Kasumi-1 (cell line): ENCODE data around the gene TFF3.
A peak's percentile ranks its signal among the peaks of the same experiment; 100 is the strongest.

Source experiments
- DNase-seq, 2 experiments: peaks; one replicate each; lab custom pipeline; 2025; lab: John Stamatoyannopoulos, UW

TFF3 gene

DNA sequence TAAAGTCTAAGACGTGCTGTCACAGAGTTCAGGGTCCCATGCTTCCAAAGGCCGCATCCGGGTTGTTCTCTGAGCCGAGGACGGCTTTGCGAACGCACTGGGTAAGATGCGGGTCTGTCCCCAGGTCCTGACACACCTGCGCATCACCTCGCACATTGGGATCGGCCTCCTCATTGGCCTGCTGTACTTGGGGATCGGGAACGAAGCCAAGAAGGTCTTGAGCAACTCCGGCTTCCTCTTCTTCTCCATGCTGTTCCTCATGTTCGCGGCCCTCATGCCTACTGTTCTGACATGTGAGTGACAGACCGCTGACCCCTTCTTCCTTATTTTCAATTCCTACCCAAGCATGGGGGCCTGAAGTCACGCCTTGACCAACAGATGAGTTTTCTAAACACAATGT is 25.3 kb downstream of the TFF3 start:
- peak; percentile 36 to 46 for DNase-seq

DNA sequence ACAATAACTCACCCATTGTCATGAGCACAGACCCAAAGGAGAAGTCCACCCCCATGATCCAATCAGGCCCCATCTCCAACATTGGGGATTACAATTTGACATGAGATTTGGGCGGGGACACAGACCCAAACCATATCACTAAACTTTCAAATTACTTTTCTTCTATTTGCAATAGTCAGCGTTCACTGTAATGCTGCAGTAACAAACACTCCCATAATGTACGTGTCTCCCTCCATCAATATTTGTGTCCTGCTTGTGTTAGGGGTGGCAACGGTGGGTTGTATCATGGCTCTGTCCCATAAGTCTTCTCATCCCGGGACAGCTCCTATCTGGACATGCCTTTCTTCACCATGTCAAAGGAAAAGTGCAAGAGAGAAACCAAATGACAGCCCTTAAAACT is 26.2 kb downstream of the TFF3 start:
- no peak for DNase-seq

DNA sequence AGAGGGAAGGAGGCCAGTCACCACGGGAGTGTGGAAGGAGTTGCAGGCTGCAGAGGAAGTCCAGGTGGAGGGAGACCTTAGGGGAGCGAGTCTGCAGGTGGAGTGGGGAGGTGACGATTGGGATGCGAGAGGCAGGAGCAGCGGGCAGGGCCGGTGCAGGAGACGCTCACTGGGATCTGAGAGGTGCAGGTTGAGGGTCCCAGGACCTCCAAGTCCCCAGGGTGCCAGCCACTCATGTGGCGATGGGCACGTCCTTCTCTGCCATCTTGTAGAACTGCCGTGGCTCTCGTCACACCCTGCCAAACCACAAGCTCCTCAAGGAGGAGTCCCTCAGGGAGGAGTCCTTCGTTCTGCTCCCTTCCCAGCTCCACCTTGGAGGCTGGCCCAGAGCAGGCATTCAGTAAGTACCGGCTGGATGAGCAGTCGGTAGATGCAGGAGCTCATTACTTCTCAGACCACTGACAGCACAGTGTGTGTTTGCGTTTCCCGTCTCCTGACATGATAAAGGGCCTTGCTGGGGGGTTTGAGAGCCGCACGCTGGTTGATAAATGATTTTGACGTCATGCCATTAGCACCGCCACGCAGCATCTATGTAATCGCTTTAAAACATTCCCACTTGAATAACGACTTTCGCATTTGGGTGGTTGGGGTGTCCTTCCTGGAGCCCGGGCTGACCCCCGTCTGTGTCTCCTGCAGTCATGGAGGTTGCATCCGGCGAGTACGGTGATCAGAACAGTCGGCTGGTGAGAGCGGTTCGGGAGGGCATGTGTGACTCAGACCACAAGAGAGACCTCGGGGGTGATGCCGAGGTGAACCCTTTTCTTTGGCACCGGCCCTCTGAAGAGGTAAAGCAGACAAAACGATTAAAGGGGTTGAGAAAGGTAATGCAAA is 27.8 kb downstream of the TFF3 start:
- no peak for DNase-seq

DNA sequence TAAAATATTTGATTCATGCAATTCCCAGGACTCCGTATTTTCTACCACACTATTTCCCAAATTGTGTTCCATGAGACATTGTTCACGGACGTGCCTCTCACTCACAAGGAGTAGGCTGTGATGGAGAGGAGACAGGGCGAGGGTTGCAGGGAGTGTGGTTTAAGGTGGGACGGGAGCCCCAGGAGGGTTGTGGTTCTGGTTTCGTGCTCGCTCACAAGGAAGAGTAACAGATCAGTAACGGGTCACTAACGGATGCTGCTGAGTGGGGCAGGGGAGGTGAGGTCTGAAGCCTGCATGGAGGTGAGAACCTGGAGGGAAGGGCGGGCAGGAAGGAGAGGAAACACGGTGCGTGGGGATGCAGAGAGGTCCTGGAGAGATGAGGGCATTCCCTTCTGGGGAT is 28.8 kb downstream of the TFF3 start:
- DNase-seq, result no peak

DNA sequence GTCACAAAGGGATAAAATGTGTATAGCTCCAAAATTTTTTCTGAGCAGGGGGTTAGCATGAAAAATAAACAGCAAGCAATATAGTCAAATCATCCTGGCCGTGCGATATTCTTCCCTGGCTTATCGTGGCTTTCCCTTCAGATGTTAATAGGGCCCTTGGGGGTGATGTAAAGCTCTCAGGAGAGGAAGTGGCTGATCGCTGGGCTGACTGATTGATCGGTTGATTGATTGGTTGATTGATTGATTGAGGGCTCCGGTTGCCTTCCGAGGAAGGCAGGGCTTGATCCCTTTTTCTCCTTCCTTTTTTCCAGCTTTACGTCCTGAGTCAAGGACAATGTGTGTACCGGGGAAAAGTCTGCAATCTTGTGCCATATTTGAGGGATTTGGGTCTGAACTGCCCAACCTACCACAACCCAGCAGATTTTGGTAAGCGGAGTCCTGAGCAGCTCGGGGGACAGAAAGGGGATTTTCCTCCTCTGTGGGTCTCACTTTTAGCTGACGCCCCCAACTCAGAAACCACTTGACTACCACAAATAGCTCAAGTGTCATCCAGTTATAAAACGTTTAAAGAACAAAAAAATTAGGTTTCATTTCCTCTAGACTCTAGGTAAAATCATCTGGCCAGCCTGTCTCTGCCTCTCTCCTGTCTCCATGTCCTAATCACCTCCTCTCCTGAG is 29.5 kb downstream of the TFF3 start:
- no peak for DNase-seq

DNA sequence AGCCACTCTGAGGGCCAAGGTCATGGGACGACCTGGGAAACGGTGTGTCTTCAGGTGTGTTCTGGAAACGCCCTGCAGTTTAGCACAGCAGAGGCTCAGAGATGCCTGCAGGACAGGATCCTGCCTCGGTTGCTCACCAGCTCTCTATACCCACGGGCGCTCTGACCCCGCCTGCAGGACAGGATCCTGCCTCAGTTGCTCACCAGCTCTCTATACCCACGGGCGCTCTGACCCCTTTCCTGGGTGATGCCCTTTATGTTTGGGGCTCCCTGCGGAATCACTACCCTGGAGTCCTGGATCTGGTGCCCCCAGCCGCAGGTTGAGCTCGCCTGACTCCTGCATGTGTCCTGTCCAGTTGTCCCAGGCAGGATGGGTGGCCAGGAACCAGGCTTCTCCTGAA is 32.5 kb downstream of the TFF3 start:
- DNase-seq, result no peak

DNA sequence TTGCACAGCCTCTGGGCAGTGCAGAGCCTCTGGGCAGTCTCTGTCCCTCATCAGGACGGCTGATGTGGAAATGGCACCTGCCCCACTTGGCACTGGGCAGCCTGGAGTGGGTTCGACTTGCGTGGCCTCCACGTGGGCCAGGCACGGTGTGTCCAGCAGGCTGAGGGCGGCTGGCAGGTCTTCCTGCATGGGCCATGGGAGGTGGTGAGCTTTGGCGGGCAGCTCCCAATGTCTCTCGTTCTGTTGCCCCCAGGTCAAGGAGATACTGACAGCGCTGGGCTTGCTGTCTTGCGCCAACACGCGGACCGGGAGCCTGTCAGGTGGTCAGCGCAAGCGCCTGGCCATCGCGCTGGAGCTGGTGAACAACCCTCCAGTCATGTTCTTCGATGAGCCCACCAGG is 33.2 kb downstream of the TFF3 start:
- no peak for DNase-seq

DNA sequence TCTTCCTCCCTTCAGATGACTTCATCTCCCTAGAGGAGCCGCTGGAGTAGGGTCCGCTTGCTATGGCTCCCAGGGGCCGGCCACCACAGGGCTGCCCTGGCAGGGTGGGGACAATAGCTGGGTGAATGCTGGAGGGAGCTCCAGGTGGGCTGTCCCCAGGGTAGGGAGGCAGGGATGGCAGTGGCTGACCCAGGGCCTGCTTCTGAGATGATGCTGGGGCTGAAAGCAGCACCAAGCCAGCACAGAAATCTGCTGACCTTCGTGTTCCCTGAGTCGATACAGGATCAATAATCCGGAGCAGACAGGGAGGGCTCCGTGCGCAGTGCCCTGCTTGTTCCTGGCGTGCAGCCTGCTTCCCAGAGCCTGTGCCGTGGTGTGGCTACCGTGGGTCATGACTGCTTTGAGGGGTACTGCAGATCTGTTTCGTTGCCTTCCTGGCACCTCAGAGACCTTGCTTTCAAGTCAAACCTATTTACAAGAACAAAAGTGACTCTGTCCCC is 34.0 kb downstream of the TFF3 start:
- DNase-seq, result no peak

DNA sequence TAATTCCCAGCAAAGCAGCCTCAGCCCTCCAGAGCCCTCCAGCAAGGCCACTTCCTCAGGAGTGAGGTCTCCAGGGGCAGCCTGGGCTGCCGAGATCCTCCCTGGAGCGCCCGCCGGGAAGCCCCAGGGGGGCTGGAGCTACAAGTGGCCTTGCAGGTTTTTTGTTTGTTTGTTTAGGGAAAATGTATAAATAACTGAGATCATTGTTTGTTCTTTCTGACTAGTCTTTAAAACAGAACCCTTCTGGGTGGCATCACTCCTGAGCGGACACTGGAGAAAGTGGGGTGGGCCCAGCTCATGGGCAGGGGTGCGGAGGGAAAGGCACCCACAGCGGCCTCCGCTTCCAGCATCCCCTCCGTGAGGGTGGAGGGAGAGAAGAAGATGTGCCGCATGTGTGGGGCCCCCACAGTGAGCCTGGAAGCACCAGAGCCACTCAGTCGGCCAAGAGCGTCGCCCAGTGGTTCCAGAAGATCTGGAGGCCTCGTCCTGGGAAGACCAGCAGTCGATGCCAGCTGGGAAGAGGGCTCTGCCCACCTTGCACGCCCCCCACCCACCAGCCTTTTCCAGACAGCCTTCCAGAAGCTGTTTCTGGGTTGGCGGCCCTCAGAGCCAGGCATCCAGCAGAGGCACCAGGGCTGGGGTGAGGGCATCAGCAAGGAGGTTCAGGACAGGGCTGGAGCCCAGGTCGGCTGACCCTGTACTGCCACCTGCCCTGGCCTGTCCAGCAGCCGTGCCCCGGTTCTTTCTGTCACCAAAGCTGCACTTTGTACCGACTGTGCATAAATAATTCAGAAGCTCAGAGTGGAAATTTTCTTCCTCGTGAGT is 34.6 kb downstream of the TFF3 start:
- DNase-seq, result no peak

DNA sequence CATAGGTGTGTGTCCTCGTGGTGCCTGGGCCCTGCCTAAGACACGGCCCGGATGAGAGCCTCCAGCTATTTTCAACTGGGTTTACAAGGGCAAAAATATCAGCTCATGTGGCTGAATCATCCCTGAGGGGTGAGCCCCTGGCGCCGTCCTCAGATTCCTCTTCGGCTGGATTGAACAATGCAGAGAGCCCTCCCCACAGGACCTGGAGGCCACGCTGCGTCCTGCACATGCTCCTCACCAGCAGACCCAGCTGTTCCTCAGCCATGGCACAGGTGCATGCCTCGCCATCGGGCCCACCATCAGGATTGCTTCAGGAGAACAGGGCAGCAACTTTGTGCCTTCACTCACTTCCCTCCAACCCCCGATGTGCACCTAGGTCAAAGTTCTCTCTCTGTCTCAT is 35.3 kb downstream of the TFF3 start:
- DNase-seq, result no peak

DNA sequence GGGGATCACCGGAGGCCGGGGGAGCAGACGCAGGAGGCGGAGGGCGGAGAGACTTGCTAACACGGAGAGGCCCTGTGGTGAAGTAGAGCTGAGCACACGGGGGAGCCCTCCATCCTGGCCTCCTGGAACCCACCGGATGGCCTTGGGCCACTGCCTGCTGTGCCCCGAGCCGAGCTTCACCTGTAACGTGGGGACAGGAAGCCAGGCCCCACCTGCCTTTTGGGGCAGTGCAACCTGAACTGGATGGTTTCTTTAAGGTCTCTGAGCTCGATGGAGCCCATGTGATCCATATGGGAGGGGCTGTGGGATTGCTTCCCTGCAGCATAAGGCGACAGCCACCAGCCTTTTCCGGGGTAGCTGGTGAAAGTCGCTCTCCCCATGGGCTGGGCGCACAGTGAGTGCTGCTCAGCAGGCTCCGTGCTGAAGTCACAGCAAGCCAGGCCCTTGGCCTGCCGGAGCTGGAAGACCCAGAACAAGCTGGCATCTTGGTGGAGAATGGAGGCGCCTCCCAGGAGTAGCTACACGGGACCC is 35.8 kb downstream of the TFF3 start:
- no peak for DNase-seq

DNA sequence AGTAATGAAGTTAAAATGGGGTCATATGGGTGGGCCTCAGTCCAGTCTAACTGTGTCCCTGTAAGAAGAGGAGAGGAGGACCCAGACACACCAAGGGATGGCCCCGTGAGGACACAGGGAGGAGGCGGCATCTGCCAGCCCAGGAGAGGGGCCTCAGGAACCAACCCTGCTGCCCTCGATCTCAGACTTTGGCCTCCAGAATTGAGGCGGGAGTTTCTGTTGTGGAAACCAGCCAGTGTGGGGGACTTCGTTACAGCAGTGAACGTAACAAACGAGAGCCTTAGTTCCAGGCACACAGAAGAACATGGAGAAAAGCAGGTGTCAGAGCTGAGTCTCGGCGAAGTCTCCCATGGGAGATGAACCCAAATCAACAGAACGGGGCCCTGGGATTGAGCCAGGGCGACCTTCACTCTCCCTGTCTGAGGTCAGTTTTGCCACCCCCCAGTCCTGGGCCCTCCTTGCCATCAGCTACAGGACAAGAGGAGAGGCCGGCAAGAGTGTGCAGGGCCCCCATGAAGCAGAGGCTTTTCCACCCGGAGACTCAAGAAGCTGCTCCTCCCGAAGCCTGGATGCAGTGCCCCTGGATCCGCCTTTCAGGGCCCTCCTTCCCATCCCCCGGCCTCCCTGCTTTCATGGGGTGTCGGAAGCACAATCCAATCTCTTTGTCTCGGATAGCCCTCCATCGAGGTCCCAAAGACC is 36.6 kb downstream of the TFF3 start:
- no peak for DNase-seq

DNA sequence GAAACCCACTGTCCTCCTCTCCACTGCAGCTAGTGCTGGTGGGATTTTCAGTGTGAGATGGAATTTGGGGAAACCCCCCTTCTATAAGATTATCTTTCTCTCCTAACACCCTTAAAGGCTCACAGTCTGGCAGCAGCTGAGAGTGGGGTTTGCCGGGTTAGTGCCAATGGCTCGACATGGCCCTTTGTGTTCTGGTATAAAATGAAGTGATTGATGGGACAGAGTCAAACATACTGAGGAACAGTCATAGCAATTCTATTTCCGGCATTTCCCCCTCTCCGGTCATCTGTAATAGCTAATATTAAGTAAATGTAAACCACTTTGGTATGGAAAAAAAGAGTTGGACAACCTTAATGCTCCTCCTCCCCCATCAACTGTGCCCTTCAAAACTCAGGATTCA is 37.6 kb downstream of the TFF3 start:
- no peak for DNase-seq

DNA sequence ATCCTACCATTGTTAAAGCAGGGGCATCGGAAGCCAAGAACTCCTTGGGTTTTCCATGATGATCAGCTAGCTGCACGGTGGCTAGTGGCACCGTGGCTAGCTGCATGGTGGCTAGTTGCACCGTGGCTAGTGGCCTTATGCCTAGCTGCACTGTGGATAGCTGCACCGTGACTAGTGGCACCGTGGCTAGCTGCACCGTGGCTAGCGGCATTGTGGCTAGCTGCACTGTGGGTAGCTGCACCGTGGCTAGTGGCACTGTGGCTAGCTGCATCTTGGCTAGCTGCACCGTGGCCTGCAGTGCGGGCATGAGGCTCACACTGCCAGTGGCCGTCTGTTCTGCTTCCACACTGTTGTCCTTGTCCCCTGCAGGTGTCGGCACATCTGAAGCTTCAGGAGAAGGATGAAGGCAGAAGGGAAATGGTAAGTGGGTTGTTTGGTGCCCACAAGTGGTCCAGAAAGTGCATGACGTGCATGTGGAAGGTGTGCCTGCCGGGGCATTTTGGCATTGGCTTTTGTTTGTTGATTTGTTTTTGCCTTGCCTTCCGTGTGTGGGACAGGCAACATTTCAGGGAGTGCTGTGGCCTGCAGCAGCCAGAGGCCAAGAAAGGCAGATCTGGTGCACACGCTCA is 38.6 kb downstream of the TFF3 start:
- peak in 1 of 2 experiments; percentile 13 for DNase-seq

DNA sequence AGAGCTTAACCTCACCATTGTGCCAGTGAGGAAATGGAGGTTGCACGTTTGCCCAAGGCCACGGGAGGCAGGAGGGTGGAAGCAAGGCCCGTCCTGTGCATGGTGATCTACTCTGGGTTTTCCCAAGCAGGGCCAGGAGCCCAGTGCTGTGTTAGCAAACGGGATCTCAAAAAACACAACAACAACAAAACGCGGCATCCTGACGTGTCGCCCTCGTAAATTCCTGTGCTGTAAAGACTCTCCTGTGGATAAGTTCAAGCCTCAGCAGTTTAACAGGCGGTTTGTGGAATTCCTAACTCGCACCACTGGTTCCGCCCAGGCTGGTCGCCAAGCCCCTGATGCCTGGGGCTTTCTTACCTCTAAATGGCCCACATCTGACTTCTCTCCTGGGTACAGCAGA is 39.1 kb downstream of the TFF3 start:
- DNase-seq, result no peak

DNA sequence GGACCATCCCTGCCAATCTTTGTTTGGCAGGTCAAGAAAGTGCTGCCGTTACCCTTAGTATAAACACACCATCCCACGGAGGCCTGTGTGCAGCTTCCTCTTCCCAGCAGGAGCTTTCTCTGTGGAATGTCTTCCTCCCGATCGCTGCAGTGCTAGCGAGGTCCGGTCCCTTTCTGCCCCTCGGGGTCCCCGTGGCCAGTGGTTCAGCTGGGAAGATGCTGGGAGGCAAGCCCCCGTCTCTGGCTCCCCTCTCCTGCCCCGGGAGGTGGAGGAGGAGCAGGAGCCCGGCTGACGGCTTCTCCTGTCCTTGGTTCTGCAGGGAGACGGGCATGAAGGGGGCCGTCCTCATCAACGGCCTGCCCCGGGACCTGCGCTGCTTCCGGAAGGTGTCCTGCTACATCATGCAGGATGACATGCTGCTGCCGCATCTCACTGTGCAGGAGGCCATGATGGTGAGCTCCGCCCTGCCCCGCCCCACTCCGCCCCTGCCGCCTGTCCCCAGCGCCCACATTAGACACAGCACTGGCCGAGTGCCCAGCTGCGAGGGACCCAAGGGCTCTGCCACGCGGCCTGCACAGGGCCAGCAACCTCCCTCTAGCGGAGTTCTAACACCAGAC is 42.1 kb downstream of the TFF3 start:
- no peak for DNase-seq

DNA sequence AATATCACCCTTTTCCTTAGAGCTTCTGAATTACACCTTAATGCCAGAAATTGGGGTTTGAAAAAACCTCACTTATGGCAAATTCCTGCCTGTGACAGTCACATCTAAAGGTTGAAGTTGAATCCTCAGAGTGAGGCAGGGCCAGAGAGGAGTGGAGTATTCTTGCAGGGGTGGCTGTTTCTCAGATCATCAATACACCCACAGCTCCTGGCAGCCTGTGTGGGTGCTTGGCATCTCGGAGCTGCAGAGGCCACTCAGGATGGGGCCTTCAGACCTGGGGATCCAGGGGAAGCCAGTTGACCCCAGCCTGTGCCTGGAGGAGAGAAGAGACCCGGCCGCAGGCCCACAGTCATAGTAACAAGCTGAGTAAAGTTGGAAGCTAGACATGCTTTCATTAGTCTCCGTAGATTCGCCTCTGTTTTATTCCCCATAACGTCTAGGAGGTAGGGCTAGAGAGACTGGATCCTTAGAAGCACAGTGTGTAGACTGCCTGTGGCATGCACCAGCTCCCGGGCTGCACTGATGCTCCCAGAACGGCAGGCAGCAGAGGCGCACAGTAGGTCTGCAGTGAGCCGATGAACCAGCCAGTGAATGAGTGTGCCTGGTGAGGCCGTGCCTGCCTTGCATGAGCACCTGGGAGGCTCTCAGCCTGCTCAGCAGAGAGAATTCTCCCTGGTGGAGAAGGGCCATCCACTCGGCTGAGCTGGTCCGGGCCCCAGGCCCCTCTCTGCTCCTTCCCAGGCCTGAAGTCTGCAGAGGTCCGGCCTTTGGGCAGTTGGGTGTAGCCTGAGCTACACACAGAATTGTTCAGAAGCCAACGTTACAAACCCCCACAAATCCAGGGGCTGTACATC is 42.9 kb downstream of the TFF3 start:
- DNase-seq, result no peak

DNA sequence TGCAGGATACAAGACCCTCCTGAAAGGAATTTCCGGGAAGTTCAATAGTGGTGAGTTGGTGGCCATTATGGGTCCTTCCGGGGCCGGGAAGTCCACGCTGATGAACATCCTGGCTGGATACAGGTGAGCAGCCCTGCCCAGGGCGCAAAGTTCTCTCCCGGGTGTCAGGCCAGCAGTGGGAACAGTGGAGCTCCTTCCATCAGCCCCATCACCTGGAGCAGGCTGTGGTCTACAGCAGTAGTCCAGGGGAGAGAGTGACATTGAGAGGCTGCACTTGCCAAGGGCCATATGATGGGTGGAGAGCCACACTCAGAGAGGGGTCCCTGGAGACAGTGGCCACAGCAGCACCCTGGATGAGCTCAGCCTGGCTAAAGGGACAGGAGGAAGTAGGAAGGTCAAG is 44.1 kb downstream of the TFF3 start:
- DNase-seq, result no peak

DNA sequence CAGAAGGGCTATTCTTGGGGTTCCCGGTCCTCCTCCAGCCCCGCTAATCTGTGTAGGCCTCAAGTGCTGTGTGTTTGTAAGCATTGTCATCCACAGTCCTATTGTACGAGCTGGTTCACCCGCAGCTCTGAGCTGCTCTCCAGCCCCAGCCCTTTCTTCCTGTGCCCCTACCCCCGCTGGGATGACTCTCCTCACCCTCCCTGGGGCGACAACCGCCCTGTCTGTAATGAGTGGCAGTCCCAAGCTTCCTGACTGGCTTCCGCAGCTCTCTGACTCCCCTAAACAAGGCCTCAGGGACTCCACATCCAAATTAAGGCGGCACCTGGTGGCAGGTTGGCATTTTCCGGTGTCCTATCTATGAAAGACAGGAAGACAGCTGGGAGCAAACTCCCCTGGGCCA is 45.8 kb downstream of the TFF3 start:
- DNase-seq, result peak; percentile 82 to 91
